ENCODE data around the gene KRTAP5-7.

DNA sequence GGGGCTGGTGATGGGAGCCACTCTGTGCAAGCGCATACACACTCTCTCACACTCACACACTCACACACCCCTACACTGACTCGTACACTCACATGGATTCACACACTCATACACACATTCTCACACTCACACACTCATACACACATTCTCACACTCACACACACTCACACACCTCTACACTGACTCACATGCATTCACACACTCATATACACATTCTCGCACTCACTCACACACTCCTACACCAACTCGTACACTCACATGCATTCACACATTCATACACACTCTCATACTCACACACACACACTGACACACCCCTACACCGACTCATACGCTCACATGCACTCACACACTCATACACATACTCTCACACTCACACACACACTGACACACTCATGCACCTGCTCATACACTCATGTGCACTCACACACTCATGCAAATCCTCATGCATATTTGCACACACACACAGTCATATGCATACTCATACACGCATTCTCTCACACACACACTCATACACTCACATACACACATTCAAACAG is 50.5 kb downstream of the KRTAP5-7 start:
- no peak for TF ChIP-seq POLR2A (IDR thresholded peaks at IDR 0.05)
- TF ChIP-seq, protein P1, sequence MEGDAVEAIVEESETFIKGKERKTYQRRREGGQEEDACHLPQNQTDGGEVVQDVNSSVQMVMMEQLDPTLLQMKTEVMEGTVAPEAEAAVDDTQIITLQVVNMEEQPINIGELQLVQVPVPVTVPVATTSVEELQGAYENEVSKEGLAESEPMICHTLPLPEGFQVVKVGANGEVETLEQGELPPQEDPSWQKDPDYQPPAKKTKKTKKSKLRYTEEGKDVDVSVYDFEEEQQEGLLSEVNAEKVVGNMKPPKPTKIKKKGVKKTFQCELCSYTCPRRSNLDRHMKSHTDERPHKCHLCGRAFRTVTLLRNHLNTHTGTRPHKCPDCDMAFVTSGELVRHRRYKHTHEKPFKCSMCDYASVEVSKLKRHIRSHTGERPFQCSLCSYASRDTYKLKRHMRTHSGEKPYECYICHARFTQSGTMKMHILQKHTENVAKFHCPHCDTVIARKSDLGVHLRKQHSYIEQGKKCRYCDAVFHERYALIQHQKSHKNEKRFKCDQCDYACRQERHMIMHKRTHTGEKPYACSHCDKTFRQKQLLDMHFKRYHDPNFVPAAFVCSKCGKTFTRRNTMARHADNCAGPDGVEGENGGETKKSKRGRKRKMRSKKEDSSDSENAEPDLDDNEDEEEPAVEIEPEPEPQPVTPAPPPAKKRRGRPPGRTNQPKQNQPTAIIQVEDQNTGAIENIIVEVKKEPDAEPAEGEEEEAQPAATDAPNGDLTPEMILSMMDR (IDR thresholded peaks at IDR 0.05): no peak

All from esophagus squamous epithelium (tissue), 4 donors.